H54 (cell line): ENCODE results near the gene OR6B1.
A peak's percentile ranks its signal among the peaks of the same experiment; 100 is the strongest.
"Not testable (repeated sequence)": the region's sequence is repeated elsewhere in the genome, so short reads cannot be mapped to it uniquely, and the experiment has no call there.

Source experiments
- DNase-seq: peaks from one replicate; pipeline ENCODE4 v3.0.0; 2011; ENCODE audit warnings: low spot score, mixed read lengths; ENCODE audit not compliant: insufficient read length
- FAIRE-seq: peaks from 3 replicates; lab custom pipeline; 2011; peaks lifted over from hg19 to GRCh38; lab: Jason Lieb, UNC
- POLR2A ChIP-seq: IDR thresholded peaks from 2 replicates; pipeline ENCODE4 v1.6.1; 2011; ENCODE audit warnings: low read depth, mild to moderate bottlenecking, low read length

OR6B1 gene

DNA sequence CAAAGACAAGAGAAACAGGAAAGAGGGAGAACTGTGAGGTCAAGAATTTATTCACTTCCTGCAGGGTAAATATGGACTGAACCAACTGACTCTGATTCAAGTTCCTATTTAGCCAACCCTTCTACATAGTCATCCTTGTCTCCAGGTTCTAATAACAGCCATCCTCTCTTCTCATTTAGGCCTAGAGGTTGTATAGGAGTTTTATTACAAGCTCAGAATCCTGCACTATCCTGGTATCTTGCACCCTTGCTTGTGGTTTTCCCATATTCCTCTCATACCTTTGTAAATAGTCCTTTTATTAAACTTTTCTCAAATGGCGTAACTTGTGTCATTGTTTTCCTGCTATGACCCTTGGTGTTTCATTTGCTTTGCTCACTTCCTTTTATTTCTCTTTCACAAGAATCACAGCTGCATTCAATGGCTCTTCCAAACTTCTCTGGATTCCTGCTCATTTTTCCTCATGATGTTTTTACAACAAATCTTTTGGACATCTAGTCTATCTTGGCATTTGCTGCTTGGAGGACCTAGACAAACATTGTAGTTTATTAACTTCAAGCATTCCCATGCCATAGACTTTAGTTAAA is 36.3 kb downstream of the OR6B1 start:
- FAIRE-seq, result no peak
- TF ChIP-seq POLR2A, result no peak
- DNase-seq, result no peak

- no peak for FAIRE-seq
- TF ChIP-seq POLR2A, result no peak
- DNase-seq, result no peak
These were observed 37.4 kb downstream of the OR6B1 start for GRCh38 chr7:144037414-144038035.

DNA sequence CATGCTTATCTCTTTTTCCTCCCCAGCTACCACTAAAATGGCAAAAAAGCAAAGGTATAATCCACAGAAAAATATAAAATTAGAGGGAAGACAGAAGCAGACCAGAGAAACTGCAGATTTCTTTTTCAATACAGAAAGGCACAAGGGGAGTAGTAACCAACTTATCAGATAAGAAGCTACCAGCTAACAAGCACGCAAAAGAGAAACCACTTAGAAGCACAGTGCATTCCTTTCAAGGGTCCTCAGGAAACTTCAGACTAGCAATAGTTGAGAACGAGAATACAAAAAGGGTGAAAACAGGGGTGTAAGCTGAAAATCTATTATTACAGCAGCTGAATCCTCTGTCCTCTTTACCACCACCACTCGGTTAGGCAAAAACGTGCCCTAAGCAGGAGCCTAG is 38.8 kb downstream of the OR6B1 start:
- no peak for FAIRE-seq
- no peak for TF ChIP-seq POLR2A
- no peak for DNase-seq

GRCh38 chr7:144048648-144049047 is 48.5 kb downstream of the OR6B1 start, which contains the start of gene OR2A5:
TSS of gene OR2A5 (plus strand) at chr7:144048948. CDS start at chr7:144050402, 1,454 bp downstream.
- no peak for DNase-seq
- no peak for TF ChIP-seq POLR2A
- FAIRE-seq, result no peak

DNA sequence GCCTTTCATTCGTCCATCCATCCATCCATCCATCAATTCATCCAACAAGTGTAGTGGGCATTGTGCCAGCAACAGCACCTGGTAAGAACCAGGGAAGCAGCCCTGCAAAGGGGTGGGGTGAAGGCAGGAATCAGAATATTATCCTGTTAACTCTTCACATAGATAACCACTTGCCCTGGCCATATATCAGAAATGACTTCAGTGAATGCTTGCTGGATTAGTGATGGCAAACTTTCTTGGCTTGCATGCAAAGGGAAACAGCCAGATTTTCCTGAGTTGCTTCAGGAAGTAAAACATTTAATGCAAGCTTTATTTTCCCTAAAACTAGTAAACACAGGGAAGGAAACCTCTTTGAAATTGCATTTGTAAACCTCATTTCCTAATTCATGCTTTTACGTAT is 49.4 kb downstream of the OR6B1 start:
- TF ChIP-seq POLR2A, result no peak
- FAIRE-seq (no peak), DNase-seq (no peak)

DNA sequence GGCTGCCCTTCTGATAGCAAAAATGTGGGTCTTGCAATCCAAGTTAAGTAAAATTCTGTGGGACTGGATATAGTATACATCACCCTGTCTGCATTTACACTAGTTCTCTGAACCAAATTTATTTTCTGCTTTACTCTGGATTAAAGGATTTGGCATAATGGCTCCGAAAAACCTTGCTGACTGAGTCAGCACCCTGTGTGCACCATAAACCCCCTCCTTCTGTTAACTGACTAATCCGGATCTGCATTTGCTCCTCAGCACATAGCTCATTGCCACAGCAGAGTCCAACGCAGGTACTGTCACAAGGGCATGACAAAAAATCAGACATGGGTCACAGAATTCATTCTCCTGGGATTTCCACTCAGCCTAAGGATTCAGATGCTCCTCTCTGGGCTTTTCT is 50.0 kb downstream of the OR6B1 start:
- no peak for FAIRE-seq
- DNase-seq, result no peak
- no peak for TF ChIP-seq POLR2A

DNA sequence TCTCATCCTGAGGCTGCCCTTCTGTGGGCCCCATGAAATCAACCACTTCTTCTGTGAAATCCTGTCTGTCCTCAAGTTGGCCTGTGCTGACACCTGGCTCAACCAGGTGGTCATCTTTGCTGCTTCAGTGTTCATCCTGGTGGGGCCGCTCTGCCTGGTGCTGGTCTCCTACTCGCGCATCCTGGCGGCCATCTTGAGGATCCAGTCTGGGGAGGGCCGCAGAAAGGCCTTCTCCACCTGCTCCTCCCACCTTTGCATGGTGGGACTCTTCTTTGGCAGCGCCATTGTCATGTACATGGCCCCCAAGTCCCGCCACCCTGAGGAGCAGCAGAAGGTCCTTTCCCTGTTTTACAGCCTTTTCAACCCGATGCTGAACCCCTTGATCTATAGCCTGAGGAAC is 50.8 kb downstream of the OR6B1 start:
- not testable (repeated sequence) for FAIRE-seq, DNase-seq

- DNase-seq (peak; percentile 15), FAIRE-seq (no peak)
- no peak for TF ChIP-seq POLR2A
These were observed 57.8 kb downstream of the OR6B1 start for GRCh38 chr7:144057954-144058353.
